Cerebellar nuclear complex (tissue), 1 donor: ENCODE data around the gene KIAA2012.
"Not testable (repeated sequence)": the region's sequence is repeated elsewhere in the genome, so short reads cannot be mapped to it uniquely, and the experiment has no call there.

Experiments used
- DNase-seq, 2 experiments: peaks; one replicate each; lab custom pipeline; 2025; lab: John Stamatoyannopoulos, UW

KIAA2012 gene

DNA sequence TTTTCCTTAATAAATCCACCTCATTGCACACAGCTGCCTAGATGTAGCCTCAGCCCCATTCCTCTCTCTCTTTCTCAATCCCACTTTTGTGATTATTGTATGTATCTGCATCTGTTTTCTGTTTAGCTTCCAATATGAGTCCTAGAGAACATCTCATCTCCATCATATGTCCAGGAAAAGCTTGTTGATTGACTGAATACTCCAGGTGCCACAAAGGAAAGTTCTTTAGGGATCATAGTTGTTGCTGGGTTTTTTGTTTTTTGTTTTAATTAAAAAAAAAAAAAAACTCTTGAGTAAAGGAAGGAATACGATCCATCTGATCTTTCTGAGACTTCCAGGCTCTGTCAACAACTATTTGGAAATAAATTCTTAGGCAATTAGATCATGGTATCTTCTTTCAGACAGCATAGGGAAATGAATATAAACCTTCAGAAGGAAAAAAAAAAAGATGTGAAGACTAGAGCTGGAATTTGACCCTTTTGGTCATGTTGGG is 42.5 kb downstream of the KIAA2012 start:
- no peak for DNase-seq

GRCh38 chr2:202116691-202117090 is 43.6 kb downstream of the KIAA2012 start:
- no peak for DNase-seq

DNA sequence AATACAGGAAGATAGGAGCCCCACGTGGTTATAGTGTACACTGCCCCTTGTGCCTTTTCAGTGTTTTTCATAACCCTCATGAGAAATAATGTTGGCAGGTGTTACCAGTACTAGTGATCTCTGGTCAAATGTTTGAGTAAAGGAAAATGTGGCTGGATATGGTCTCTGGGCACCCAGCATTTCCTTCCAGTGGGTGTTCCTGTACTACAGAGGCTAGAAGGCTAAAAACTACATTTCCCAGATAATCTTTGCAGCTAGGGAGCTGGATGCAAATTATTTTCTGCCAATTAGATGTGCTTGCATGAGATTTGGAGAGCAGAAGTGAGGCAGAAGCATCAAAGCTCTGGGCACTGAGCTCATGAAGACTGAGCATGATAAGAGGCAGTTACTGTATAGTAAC is 45.1 kb downstream of the KIAA2012 start:
- no peak for DNase-seq

GRCh38 chr2:202120828-202121227 is 47.8 kb downstream of the KIAA2012 start:
- no peak for DNase-seq

GRCh38 chr2:202121532-202122162 is 48.6 kb downstream of the KIAA2012 start:
- DNase-seq = no peak

- DNase-seq = no peak
Observed at GRCh38 chr2:202122163-202122540, 49.1 kb downstream of the KIAA2012 start.

GRCh38 chr2:202122980-202123720 is 50.1 kb downstream of the KIAA2012 start:
- peak in 1 of 2 experiments; percentile 28 for DNase-seq

DNA sequence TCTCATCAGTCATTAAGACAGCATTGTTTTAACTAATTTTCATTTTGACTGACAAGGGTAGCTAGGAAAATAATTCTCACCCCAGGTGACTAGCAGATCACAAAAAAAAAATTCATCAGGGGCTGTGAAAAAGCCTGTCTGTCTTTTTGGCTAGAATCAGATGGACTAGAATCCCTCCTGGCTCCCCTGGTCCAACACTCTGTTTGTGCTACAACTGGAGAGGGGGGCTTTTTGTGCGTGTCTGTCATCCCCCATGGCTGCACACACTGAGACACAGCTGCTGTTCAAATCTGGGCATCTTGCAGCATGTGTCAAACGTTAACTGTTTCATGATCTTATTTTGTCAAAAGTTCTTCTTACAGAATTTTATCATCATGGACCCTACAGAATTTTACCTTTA is 51.2 kb downstream of the KIAA2012 start:
- no peak for DNase-seq

DNA sequence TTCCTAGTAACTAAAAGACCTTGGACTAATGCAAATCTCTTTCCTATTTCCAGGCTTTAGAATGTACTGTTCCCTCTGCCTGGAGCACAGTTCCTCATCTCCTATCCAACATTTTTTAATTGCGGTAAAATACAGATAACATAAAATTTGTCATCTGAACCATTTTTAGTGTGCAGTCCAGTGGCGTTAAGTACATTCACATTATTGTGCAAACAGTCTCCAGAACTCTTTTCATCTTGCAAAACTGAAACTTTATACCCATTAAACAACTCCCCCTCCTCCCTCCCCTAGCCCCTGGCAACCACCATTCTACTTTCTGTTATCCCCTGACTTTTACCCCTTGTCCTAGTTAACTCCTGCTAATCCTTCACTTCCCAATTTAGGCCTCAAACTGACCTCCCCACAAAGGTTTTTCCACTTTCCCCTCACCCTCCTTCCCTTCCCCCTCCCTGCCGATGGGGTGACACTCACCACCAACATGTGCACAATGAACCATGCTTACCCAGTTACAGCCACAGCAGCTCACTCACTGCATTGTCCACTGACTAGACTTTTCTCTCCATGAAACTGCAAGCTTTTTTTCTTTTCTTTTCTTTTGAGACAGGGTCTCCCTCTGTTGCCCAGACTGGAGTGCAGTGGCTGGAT is 54.8 kb downstream of the KIAA2012 start:
- DNase-seq = no peak

GRCh38 chr2:202129841-202130240 is 56.8 kb downstream of the KIAA2012 start:
- DNase-seq = no peak

DNA sequence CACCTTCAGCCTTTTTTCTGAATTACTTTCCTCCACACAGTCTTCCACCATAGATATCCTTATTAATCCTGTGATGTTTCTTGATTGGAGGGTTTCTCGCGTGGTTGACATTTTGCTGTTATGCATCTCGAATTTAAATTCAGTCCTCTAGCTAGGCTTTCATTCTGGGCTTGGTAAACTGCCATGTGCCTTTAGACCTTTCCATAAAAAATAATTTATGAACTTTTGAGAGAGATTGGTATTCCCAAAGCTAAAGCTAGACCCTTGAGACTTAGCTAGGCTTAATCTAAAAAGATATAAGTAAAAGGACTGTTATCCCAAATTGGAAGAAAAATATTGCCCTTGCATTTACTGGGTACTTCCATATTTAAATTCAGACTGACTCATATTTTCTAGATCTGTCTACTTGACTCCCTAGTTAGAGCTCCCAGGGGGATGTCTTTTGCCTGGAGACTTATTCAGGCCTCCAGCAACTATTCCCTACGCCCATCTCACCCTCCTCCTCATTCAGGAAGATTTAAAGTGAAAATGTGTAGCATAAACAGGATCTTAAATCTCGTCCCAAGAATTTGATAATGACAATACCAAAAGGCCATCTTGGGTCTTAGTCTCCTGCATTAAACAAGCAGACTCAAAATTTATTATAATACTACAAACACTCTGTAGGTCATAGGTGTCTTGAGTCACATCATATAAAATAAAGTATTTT is 60.3 kb downstream of the KIAA2012 start:
- DNase-seq = no peak

DNA sequence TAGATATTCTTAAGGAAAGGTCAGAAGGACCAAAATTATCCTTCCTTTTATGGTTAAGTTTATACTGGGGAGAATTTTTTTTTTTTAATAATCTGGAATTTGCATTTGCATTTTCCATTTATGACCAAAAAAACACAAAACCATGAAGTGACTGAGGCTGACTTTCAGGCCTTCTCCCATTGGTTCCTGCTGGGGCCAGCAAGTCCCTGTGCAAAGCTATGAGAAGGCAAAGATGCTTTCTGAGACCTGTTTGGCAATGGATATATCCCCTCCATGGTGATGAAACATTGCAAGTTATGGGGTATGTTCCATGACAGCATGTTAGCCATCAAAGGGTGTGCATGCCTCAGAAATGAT is 60.8 kb downstream of the KIAA2012 start:
- DNase-seq = no peak

- no peak for DNase-seq
Observed at GRCh38 chr2:202135091-202135874, 62.2 kb downstream of the KIAA2012 start.

- DNase-seq = not testable (repeated sequence)
Observed at GRCh38 chr2:202136039-202136438, 63.0 kb downstream of the KIAA2012 start.

- DNase-seq = no peak
Observed at GRCh38 chr2:202136526-202136925, 63.5 kb downstream of the KIAA2012 start.

- DNase-seq = no peak
Observed at GRCh38 chr2:202140522-202141252, 67.6 kb downstream of the KIAA2012 start.

- DNase-seq = no peak
Observed at GRCh38 chr2:202141329-202141947, 68.4 kb downstream of the KIAA2012 start.

DNA sequence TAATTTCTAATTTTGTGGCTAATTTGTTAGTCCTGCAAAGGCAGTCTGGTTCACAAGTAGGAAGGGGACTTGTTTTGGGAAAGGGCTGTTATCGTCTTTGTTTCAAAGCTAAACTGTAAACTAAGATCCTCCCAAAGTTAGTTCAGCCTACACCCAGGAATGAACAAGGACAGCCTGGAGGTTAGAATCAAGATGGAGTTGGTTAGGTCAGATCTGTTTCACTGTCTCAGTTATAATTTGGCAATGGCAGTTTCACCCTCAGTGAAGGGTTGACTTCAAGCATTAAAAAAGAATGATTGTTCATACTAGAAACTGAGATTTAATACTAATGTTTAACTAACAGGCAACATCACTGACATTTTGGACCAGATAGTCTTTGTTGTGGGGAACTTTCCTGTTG is 69.5 kb downstream of the KIAA2012 start:
- no peak for DNase-seq

DNA sequence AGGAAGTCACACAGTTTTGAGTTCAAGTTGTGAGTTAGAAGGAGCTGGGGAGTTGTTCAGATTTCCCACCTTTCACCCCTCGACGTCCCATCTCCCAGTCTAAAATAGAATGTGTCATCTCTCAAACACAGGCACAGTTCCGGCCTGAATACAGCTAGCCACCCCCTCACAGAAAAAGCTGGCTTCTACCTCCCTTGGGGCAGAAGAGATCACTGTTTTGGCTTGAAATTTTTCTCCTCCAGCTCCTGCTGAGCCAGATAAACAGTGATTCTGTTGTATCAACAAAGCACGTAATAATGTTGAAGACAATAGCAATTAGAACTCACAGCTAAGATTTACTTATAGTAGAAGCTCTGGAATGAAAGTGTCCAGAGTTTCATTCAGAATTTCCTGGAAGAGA is 74.7 kb downstream of the KIAA2012 start:
- DNase-seq = no peak

DNA sequence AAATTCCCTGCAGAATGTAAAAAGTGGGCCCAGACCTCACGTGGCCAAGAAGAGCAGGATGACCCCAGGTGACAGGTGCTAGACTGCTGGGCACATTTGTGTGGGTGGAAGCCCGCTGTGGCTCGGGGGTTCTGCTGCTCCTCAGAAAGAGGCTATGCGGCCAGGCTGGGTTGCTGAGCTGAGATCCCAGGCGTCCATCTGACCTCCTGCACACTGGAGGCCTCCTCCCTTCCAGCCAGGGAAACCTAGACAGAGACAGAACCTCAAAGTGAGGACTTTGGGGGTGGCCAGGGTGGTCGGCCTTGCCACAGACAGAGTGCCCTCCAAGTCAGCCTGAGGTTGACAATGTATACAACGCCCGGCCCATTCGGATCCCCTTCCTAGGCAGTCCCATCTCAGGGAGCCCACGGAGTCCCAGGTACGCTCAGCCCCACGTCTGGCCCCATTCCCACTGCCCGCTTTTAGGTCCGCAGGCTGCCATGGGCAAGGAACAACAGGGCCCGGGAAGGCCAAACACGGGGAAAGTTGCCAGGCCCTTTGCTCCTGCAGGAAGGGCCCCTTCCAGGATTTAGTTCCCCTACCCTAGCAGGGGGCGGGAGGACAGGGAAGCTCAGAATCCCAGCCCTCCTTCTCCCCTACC is 75.6 kb downstream of the KIAA2012 start:
- no peak for DNase-seq
